Measurements from ENCODE around the gene NDUFAF3. TPM values are rescaled to one million over a fixed set of nuclear protein-coding genes. Genes with fewer than 3 reads are reported as not detected.

NDUFAF3 gene, protein sequence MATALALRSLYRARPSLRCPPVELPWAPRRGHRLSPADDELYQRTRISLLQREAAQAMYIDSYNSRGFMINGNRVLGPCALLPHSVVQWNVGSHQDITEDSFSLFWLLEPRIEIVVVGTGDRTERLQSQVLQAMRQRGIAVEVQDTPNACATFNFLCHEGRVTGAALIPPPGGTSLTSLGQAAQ
- total RNA-seq (2014; rRNA removed; shearing (Covaris generic)) (255 and 309 TPM in 2 replicates), total RNA-seq (2022) (124 and 147 TPM in 2 replicates), Bru-seq, nascent RNA (percentile 78 among the genes with signal in this experiment), BruChase-seq, experiment 1, labeled RNA remaining after a 6-hour chase (percentile 77 among the genes with signal in this experiment), BruChase-seq, experiment 2, labeled RNA remaining after a 2-hour chase (percentile 74 among the genes with signal in this experiment)
- long read RNA-seq, transcript NDUFAF3-206 (4 exons, 826 nt): minor isoform, 5 of 236 reads
- long read RNA-seq, transcript NDUFAF3-202 (5 exons, 2,012 nt): major isoform, 190 of 236 reads
- long read RNA-seq, partial matches to known transcripts: 4 of 236 reads
- long read RNA-seq, other reads (novel, unspliced or antisense): 36 of 236 reads

DNA sequence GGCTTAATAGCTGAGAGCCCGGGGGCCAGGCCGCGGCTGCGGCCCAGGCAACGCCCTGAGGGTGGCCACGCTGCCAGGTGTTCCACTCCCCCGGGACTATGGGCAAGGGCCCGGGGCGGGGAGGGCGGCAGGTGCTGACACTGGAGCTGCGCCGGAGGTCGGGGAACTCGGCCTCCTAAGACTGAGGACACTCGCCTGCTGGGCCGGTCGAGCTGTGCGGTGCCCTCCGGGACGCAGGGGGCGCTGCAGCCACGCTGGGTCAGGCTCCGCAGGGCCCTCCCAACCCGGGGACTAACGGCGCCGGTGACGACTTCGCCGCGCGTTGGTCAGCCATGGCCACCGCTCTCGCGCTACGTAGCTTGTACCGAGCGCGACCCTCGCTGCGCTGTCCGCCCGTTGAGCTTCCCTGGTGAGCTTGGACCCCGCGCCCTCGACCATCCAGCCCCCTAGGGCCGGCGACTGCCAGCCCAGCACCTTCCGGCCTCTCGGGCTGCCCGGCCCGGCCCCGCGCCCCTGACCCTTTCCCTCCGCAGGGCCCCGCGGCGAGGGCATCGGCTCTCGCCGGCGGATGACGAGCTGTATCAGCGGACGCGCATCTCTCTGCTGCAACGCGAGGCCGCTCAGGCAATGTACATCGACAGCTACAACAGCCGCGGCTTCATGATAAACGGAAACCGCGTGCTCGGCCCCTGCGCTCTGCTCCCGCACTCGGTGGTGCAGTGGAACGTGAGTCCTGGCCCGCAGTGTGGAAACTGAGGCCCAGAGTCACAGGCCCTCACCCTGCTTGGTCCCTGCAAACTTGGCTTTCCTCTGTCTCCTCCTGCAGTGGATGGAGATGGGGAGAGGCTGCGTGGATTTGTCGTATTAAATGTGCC lies at the start of gene NDUFAF3:
TSS of gene NDUFAF3 (plus strand) at position 309 of the 875 bp plus-strand sequence. CDS start at position 333, 24 bp downstream.
- Histone ChIP-seq H3K9me2 (ENCODE audit: insufficient read depth, low read length) (no peaks in the 10 kb centered on the region), H4K20me1 (ENCODE audit: insufficient read depth, low read length) (0 out of 2 replicates have a peak, but pooled peaks cover 4% of the 10 kb centered on the region), H3K27ac (ENCODE audit: low read depth, low read length, poor library complexity, severe bottlenecking) (peak within 1 kb of the TSS; percentile 93), H2AFZ (ENCODE audit: low read length) (peak within 1 kb of the TSS; percentile 36; the same call in 1 of the 2 replicates), H3K4me1 (ENCODE audit: insufficient read depth, low read length, poor library complexity, severe bottlenecking) (peaks cover 65% of the 10 kb centered on the region), H3K4me3 (ENCODE audit: low read depth, low read length, poor library complexity, severe bottlenecking) (peak within 1 kb of the TSS; percentile 80), H3K9me3 (ENCODE audit: low read length) (no peaks in the 10 kb centered on the region), H3K79me2 (ENCODE audit: insufficient read depth, low read depth, low read length) (peaks cover 41% of the 10 kb centered on the region; the same call in 1 of the 2 replicates), H3K36me3 (ENCODE audit: insufficient read depth, low read length) (peaks cover 48% of the 10 kb centered on the region), H3K4me2 (ENCODE audit: low read length) (peak within 1 kb of the TSS; percentile 93)
- ChIA-PET POLR2A (interaction anchor here (0.6 to 4.4 kb wide), 8 partner anchors 14 to 382 kb away, joined by 3 to 42 read pairs (median 4); partner anchors contain the start of genes P4HTM, QRICH1 and WDR6), CTCF (ENCODE audit: unreplicated experiment) (interaction anchor here (0.6 kb wide), 1 partner anchor 734 kb away, joined by 3 read pairs; no protein-coding TSS in a partner anchor)
- peak; percentile 99 for DNase-seq (ENCODE audit: low spot score)
- TF ChIP-seq, protein P1, sequence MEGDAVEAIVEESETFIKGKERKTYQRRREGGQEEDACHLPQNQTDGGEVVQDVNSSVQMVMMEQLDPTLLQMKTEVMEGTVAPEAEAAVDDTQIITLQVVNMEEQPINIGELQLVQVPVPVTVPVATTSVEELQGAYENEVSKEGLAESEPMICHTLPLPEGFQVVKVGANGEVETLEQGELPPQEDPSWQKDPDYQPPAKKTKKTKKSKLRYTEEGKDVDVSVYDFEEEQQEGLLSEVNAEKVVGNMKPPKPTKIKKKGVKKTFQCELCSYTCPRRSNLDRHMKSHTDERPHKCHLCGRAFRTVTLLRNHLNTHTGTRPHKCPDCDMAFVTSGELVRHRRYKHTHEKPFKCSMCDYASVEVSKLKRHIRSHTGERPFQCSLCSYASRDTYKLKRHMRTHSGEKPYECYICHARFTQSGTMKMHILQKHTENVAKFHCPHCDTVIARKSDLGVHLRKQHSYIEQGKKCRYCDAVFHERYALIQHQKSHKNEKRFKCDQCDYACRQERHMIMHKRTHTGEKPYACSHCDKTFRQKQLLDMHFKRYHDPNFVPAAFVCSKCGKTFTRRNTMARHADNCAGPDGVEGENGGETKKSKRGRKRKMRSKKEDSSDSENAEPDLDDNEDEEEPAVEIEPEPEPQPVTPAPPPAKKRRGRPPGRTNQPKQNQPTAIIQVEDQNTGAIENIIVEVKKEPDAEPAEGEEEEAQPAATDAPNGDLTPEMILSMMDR (conservative IDR thresholded peaks at IDR 0.05; ENCODE audit: low read length): peak; percentile 84
- TF ChIP-seq EZH2phosphoT487 (IDR thresholded peaks at IDR 0.05; ENCODE audit: borderline replicate concordance, low read depth, low read length): no peak
- no TSS peak for BruUV-seq (replicated peaks)
- intact Hi-C loops (cut with micrococcal nuclease; ENCODE audit: unreplicated experiment): loop anchor here (1.0 to 5.0 kb wide), 4 partner anchors 33 to 780 kb away; partner anchors contain the start of genes APEH, INKA1 and QRICH1

DNA sequence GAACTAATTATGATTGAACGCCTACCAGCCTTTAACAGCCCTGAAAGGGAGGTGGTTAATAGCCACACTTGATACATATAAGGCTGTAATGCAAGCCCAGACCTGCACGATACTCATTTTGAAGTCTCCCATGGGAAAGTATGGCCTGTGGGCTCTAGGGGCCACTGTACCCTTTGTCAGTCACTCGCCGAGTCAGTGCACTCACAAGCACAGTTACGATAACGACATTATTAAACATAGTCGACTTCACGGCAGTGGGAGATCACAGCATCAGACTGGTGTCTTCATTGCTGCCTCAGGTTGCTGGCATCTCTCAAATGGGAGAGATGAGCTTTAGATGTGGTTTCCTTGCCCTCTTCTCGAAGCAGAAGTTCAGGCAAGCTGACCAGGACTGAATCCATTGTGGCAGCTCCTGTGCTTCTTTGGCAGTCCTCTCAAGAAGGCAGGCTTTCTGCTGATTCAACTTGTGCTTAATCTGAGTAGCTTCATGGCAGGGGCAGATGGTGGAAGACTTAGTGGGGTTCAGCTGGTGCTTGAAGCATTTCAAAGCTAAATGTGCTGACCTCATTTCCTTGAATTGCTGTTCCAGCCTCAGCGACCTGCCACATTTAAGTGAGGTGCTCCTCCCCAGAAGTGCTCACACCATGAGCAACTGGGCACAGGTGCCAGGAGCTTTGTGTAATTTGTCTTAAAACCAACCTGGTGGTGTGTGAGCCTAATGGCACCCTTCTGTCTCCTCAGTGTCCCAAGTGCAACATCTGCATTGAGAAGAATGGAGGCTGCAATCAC lies 47.7 kb upstream of the NDUFAF3 start:
- no TSS peak for BruUV-seq (replicated peaks)
- intact Hi-C loops (cut with micrococcal nuclease; ENCODE audit: unreplicated experiment): no loop called here
- POLR2A ChIA-PET: no interaction called here
- TF ChIP-seq EZH2phosphoT487 (IDR thresholded peaks at IDR 0.05; ENCODE audit: borderline replicate concordance, low read depth, low read length): no peak
- TF ChIP-seq, protein P1 (conservative IDR thresholded peaks at IDR 0.05; ENCODE audit: low read length): no peak
- no peaks in the 10 kb centered on the region for H3K9me3 ChIP-seq (ENCODE audit: low read length)
- CTCF ChIA-PET (ENCODE audit: unreplicated experiment): no interaction called here
- no peak for DNase-seq (ENCODE audit: low spot score)
- no peaks in the 10 kb centered on the region for H3K4me1 ChIP-seq (ENCODE audit: insufficient read depth, low read length, poor library complexity, severe bottlenecking)
- H3K36me3 ChIP-seq (ENCODE audit: insufficient read depth, low read length): peaks cover 94% of the 10 kb centered on the region
- no peak overlapping the region for H3K4me2 ChIP-seq (ENCODE audit: low read length)
- H3K27ac ChIP-seq (ENCODE audit: low read depth, low read length, poor library complexity, severe bottlenecking): no peak overlapping the region
- no peak overlapping the region for H2AFZ ChIP-seq (ENCODE audit: low read length)
- no peaks in the 10 kb centered on the region for H3K9me2 ChIP-seq (ENCODE audit: insufficient read depth, low read length)
- H4K20me1 ChIP-seq (ENCODE audit: insufficient read depth, low read length): no peaks in the 10 kb centered on the region
- no peak overlapping the region for H3K4me3 ChIP-seq (ENCODE audit: low read depth, low read length, poor library complexity, severe bottlenecking)
- H3K79me2 ChIP-seq (ENCODE audit: insufficient read depth, low read depth, low read length): no peaks in the 10 kb centered on the region
